ENCODE measurements around the gene ACSS1. TPM values are rescaled to one million over a fixed set of nuclear protein-coding genes. Genes with fewer than 3 reads are reported as not detected.

Gene ACSS1
- total RNA-seq, 1 donor from 2014 or later: 0.27 TPM

DNA sequence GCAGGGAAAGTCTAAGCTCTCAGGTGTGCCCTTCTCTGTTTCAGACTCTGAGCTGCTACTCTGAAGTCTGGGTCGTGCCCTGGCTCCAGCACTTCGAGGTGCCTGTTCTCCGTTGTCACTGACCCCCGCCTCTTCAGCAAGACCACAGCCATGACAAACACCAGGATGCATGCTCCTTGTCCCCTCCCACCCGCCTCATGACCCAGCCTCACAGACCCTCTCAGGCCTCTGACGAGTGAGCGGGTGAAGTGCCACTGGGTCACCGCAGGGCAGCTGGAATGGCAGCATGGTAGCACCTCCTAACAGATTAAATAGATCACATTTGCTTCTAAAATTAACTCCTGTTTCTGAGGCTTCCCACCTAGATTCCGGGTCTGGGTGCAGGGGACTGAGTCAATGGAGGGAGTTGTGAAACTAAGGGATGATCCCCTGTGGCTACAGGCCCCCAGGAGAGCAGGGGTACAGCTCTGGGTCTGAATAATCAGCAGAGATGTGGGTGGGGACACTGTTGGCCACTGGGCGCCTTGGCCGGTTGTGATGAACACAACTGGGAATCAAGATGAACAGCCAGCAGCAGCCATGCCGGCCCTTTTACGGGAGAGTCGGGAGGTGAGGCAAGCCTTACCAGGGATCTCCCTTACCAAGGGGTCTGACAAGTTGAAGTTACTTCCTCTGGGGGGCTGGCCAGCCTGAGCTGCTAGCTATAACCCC lies 98.2 kb downstream of the ACSS1 start:
- TF ChIP-seq, protein P1, sequence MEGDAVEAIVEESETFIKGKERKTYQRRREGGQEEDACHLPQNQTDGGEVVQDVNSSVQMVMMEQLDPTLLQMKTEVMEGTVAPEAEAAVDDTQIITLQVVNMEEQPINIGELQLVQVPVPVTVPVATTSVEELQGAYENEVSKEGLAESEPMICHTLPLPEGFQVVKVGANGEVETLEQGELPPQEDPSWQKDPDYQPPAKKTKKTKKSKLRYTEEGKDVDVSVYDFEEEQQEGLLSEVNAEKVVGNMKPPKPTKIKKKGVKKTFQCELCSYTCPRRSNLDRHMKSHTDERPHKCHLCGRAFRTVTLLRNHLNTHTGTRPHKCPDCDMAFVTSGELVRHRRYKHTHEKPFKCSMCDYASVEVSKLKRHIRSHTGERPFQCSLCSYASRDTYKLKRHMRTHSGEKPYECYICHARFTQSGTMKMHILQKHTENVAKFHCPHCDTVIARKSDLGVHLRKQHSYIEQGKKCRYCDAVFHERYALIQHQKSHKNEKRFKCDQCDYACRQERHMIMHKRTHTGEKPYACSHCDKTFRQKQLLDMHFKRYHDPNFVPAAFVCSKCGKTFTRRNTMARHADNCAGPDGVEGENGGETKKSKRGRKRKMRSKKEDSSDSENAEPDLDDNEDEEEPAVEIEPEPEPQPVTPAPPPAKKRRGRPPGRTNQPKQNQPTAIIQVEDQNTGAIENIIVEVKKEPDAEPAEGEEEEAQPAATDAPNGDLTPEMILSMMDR (IDR thresholded peaks at IDR 0.05; ENCODE audit: insufficient read depth, low read depth, low read length): no peak
- no peak for TF ChIP-seq EZH2 (IDR thresholded peaks at IDR 0.05; ENCODE audit: insufficient read depth, low read length)
- no peaks in the 10 kb centered on the region for H3K27me3 ChIP-seq (ENCODE audit: insufficient read depth, low read length)
- DNase-seq (ENCODE audit: low read depth): no peak
- Mint-ChIP-seq H3K4me1 (ENCODE audit: low read depth, unreplicated experiment) (no peaks in the 10 kb centered on the region), H3K27me3 (ENCODE audit: low read depth, unreplicated experiment) (no peaks in the 10 kb centered on the region), H3K9me3 (ENCODE audit: unreplicated experiment) (no peaks in the 10 kb centered on the region), H3K36me3 (ENCODE audit: low read depth, unreplicated experiment) (peaks cover 20% of the 10 kb centered on the region), H3K27ac (ENCODE audit: unreplicated experiment) (no peak overlapping the region), H3K4me3 (ENCODE audit: unreplicated experiment) (no peak overlapping the region)
- H2AFZ ChIP-seq (ENCODE audit: low read depth, low read length): no peak overlapping the region
- no peaks in the 10 kb centered on the region for H4K20me1 ChIP-seq (ENCODE audit: insufficient read depth, low read length)
- H3K79me2 ChIP-seq (ENCODE audit: insufficient read depth, low read length): no peaks in the 10 kb centered on the region
- H3K4me1 ChIP-seq (ENCODE audit: insufficient read depth, low read length): no peaks in the 10 kb centered on the region
- H3K4me3 ChIP-seq (ENCODE audit: insufficient read depth, low read depth, low read length): no peak overlapping the region
- H3K36me3 ChIP-seq (ENCODE audit: insufficient read depth, low read length): peaks cover 4% of the 10 kb centered on the region
- H3K4me2 ChIP-seq (ENCODE audit: low read length): no peak overlapping the region
- H3K9ac ChIP-seq (ENCODE audit: low read length): no peak overlapping the region
- no peaks in the 10 kb centered on the region for H3K9me3 ChIP-seq (ENCODE audit: insufficient read depth, low read depth, low read length)
- FAIRE-seq: no peak
- H3K27ac ChIP-seq (ENCODE audit: low read depth, low read length): no peak overlapping the region

GRCh38 chr20:24958506-24959385 lies 99.2 kb downstream of the ACSS1 start:
- Histone ChIP-seq H3K36me3 (ENCODE audit: insufficient read depth, low read length) (peaks cover 1% of the 10 kb centered on the region), H4K20me1 (ENCODE audit: insufficient read depth, low read length) (no peaks in the 10 kb centered on the region), H3K9me3 (ENCODE audit: insufficient read depth, low read depth, low read length) (no peaks in the 10 kb centered on the region), H3K79me2 (ENCODE audit: insufficient read depth, low read length) (no peaks in the 10 kb centered on the region), H3K4me2 (ENCODE audit: low read length) (no peak overlapping the region), H3K4me1 (ENCODE audit: insufficient read depth, low read length) (no peaks in the 10 kb centered on the region), H3K27ac (ENCODE audit: low read depth, low read length) (no peak overlapping the region), H3K9ac (ENCODE audit: low read length) (no peak overlapping the region), H3K27me3 (ENCODE audit: insufficient read depth, low read length) (no peaks in the 10 kb centered on the region), H3K4me3 (ENCODE audit: insufficient read depth, low read depth, low read length) (no peak overlapping the region), H2AFZ (ENCODE audit: low read depth, low read length) (no peak overlapping the region)
- no peak for TF ChIP-seq EZH2 (IDR thresholded peaks at IDR 0.05; ENCODE audit: insufficient read depth, low read length)
- TF ChIP-seq, protein P1 (IDR thresholded peaks at IDR 0.05; ENCODE audit: insufficient read depth, low read depth, low read length): no peak
- no peak overlapping the region for H3K27ac Mint-ChIP-seq (ENCODE audit: unreplicated experiment)
- no peak for DNase-seq (ENCODE audit: low read depth)
- H3K4me3 Mint-ChIP-seq (ENCODE audit: unreplicated experiment): no peak overlapping the region
- peaks cover 16% of the 10 kb centered on the region for H3K36me3 Mint-ChIP-seq (ENCODE audit: low read depth, unreplicated experiment)
- no peaks in the 10 kb centered on the region for H3K27me3 Mint-ChIP-seq (ENCODE audit: low read depth, unreplicated experiment)
- FAIRE-seq: no peak
- H3K4me1 Mint-ChIP-seq (ENCODE audit: low read depth, unreplicated experiment): no peaks in the 10 kb centered on the region
- no peaks in the 10 kb centered on the region for H3K9me3 Mint-ChIP-seq (ENCODE audit: unreplicated experiment)

Data from astrocyte (in vitro differentiated cells and primary cell).